Heart right ventricle (tissue), 16 donors: ENCODE data around the gene WFDC1. TPM values are rescaled to one million over a fixed set of nuclear protein-coding genes. Genes with fewer than 3 reads are reported as not detected.

Experiments
- ATAC-seq, 8 donors: fragments of 200-7000 bp; cut with Tn5 transposase; one replicate each; pipeline ENCODE4 v1.9.1; 2020; ENCODE audit warnings: mild to moderate bottlenecking in 8 of 8, moderate library complexity in 8 of 8, moderate number of reproducible peaks in 1 of 8
- DNase-seq, 2 donors: peaks; one replicate each; pipeline ENCODE4 v3.0.0-alpha.2; 2020
- H3K27ac ChIP-seq, 10 donors: fragments of 200-600 bp; sonication (generic) in 2 of 10; one replicate each; pipeline versions ENCODE4 v1.5.0 to v1.8.0; 2020 to 2022; ENCODE audit warnings: mild to moderate bottlenecking in 3 of 10
- H3K27me3 ChIP-seq, 7 donors: fragments of 200-600 bp; one replicate each; pipeline ENCODE4 v1.8.0; 2021 to 2022; ENCODE audit warnings: mild to moderate bottlenecking in 2 of 7
- H3K36me3 ChIP-seq, 9 donors: fragments of 200-600 bp; sonication (generic) in 1 of 9; one replicate each; pipeline versions ENCODE4 v1.5.0 to v1.8.0; 2020 to 2022; ENCODE audit warnings: mild to moderate bottlenecking in 2 of 9
- H3K4me1 ChIP-seq, 9 donors: fragments of 200-600 bp; sonication (generic) in 1 of 9; one replicate each; pipeline versions ENCODE4 v1.5.0 to v1.8.0; 2020 to 2022; ENCODE audit warnings: mild to moderate bottlenecking in 4 of 9
- H3K4me3 ChIP-seq, 10 donors: fragments of 200-600 bp; sonication (generic) in 2 of 10; one replicate each; pipeline versions ENCODE4 v1.5.0 to v1.8.0; 2020 to 2022; ENCODE audit warnings: mild to moderate bottlenecking in 7 of 10, moderate library complexity in 2 of 10
- H3K9me3 ChIP-seq, 11 donors: fragments of 200-600 bp in 10 of 11; sonication (generic) in 2 of 11; one replicate each; pipeline versions ENCODE4 v1.5.0 to v1.8.0; 2013 to 2022; ENCODE audit warnings: mild to moderate bottlenecking in 2 of 11, control low read depth in 1 of 11, moderate library complexity in 1 of 11
- WGBS, 2 donors: extraction: QIAGEN DNeasy Blood & Tissue Kit; methylation state at CpG; one replicate each; pipeline ENCODE4 v1.1.7; 2013; ENCODE audit warnings: inconsistent platforms in 1 of 2; 5-methylcytosine and 5-hydroxymethylcytosine counted together
- intact Hi-C, 10 donors: fragments of 100-400 bp; cut with DNase I; formaldehyde crosslinking; loops; one replicate each; pipeline versions ENCODE4 v1.11.1 to v1.14.2; 2022
- polyA plus RNA-seq, 2 donors: library from polyadenylated mRNA; stranded (reverse); fragments of 200-250 nt; gene quantifications; one replicate each; pipeline ENCODE4 v1.2.3, GENCODE V29; 2013
- total RNA-seq, 10 donors: library from RNA; stranded (reverse); fragmentation: NEBNext Ultra II Directional in 3 of 10; extraction: Animal tissue kit (Norgen Biotek cat#: 25700) in 3 of 10; gene quantifications; one replicate each; pipeline versions ENCODE4 v1.2.1 to v1.2.4, GENCODE V29; 2021 to 2023
- TF ChIP-seq, protein P1 (sequence below), 9 donors: fragments of 200-600 bp; sonication (generic) in 2 of 9; IDR thresholded peaks; one replicate each; pipeline versions ENCODE4 v1.5.0 to v1.8.0; 2021 to 2022; ENCODE audit warnings: antibody characterized with exemption in 9 of 9, mild to moderate bottlenecking in 5 of 9, moderate library complexity in 1 of 9
- donor health status: Arrhythmogenic right ventricular cardiomyopathy.
- donor health status: ischemic (EF 13 %, LVEDD 7.1; RV severe dilation, severe dysfunction).
- donor health status: healthy with polysubstance abuse.
- donor health status: DM: no; HTN: yes; CAD: no.
- donor health status: DM: no; HTN: no; CAD: no.
- donor health status: ischemic (EF 25% LVEDD 6.9; RV normal size, moderate dysfunction).
- donor health status: ischemic (EF 25% LVEDD 5.7; RV mildly dilated, moderate dysfunction).
- donor health status: healthy.
- donor health status: DM: yes; HTN: yes; CAD: no.
- donor health status: Ischemic cardiomyopathy.
- donor health status: ischemic (EF 35%, LVEDD 5.7; RV mildly dilated, moderate dysfunction).
- donor health status: nonischemic (EF 11% LVEDD 7.7; RV severe dilation, severe dysfunction).
- donor health status: DM: yes; HTN: yes; CAD: no.
- donor health status: PGD.
- donor health status: ischemic (EF 29% LVEDD 5.4; RV normal size, mild dysfunction).
- donor health status: nonischemic (EF 23%, LVEDD 6.1; RV moderate dilation, normal function).

Gene WFDC1
- total and polyA plus RNA-seq, 12 donors, result 0.55 to 5.7 (median 1.1) TPM

DNA sequence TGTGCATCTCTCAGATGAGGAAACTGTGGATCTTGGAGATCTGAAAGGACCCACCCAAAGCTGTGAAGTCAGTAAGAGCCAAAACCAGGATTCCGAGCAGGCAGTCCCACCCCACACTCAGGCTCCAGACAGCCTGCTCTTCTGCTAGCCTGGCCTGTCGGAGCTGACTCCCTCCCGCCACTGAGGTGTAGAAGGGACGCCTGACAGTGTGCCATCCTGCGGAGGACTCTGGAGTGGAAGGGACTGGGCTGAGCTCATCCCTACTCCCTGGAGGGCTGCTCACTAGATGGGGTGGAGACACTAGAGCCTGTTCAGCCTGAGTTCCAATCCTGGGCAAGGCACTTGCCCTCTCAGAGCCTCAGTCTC lies 36.0 kb downstream of the WFDC1 start:
- intact Hi-C loops, result no loop called here

DNA sequence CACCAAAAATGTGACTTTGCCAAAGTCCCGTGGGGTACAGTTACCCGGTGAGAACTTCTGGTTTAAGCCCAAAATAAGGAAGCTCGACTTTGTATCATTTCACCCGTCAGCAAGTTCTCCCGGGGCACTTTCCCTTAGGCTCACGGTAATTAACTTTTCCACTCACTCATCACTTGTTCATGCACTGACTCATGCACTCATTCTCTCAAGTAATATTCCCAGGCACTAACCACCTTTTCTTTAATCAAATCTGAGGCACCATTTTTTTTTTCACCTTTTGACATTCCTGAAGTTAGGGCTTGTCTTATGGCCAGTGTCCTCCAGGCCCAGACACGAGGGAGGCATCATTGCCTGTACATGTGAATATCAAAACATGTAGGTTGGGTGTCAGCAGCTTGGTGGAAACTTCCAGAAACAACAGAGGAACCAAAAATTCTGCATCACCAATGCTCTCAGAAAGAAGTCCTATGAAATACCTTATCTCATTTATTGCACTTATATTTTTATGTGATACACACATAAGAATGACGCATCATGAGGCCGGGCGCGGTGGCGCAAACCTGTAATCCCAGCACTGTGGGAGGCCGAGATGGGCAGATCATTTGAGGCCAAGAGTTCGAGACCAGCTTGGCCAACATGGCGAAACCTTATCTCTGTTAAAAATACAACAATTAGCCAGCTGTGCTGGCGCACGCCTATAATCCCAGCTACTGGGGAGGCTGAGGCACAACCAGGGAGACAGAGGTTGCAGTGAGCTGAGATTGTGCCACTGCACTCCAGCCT lies 37.5 kb downstream of the WFDC1 start:
- H3K36me3 ChIP-seq, result no peaks in the 10 kb centered on the region

More for the DNA sequence above, 36.0 kb downstream of the WFDC1 start:
- Histone ChIP-seq H3K4me1 (no peaks in the 10 kb centered on the region), H3K9me3 (peaks cover 0 to 10% (median 4%) of the 10 kb centered on the region in 11 donors), H3K36me3 (no peaks in the 10 kb centered on the region), H3K27me3 (peaks cover 0 to 6% (median 0%) of the 10 kb centered on the region in 7 donors), H3K27ac (no peak overlapping the region), H3K4me3 (no peak overlapping the region)
- ATAC-seq, result no peak
- TF ChIP-seq, protein P1, sequence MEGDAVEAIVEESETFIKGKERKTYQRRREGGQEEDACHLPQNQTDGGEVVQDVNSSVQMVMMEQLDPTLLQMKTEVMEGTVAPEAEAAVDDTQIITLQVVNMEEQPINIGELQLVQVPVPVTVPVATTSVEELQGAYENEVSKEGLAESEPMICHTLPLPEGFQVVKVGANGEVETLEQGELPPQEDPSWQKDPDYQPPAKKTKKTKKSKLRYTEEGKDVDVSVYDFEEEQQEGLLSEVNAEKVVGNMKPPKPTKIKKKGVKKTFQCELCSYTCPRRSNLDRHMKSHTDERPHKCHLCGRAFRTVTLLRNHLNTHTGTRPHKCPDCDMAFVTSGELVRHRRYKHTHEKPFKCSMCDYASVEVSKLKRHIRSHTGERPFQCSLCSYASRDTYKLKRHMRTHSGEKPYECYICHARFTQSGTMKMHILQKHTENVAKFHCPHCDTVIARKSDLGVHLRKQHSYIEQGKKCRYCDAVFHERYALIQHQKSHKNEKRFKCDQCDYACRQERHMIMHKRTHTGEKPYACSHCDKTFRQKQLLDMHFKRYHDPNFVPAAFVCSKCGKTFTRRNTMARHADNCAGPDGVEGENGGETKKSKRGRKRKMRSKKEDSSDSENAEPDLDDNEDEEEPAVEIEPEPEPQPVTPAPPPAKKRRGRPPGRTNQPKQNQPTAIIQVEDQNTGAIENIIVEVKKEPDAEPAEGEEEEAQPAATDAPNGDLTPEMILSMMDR (IDR thresholded peaks at IDR 0.05), result no peak
- 90 to 94% methylated on average over 5 of the region's 5 CpGs for WGBS, 2 donors
- no peak for DNase-seq

DNA sequence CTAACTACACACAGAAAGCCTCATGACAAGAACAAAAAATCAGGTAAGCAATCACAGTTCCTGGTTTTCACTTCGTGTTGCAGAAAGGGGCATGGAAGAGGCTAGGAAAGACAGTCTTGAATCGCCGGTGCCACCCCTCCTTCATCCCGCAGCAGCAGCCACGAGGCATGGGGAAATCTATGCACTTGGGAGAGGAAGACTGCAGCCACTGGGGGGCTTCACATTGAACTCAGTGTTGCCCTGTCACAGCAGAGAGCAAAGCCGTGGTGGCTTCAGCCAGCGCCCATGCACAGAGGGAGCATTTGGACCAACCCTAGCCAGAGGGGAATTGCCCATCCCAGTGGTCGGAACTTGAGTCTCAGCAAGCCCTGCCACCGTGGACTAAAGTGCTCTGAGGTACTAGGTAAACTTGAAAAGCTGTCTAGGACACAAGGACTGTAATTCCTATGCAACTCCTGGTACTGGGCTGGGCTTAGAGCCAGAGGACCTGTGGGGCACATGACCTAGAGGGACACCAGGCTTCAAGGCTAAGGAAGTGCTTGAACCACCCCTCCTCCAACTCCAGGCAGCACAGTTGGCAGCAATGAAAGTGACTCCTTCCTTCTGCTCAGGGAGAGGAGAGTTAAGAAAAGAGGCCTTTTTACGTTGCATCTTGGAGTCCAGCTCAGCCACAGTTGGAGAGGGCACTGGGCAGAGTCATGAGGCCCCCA lies 38.5 kb downstream of the WFDC1 start:
- intact Hi-C loops, result no loop called here
- no peak for DNase-seq
- Histone ChIP-seq H3K4me1 (no peaks in the 10 kb centered on the region), H3K27ac (no peak overlapping the region), H3K27me3 (peaks cover 0 to 3% (median 0%) of the 10 kb centered on the region in 7 donors), H3K4me3 (no peak overlapping the region), H3K9me3 (peaks cover 0 to 34% (median 9%) of the 10 kb centered on the region in 11 donors), H3K36me3 (no peaks in the 10 kb centered on the region)
- ATAC-seq, result peak in 2 of 8 donors; percentile 45 to 47
- TF ChIP-seq, protein P1 (IDR thresholded peaks at IDR 0.05), result no peak
- WGBS, 2 donors, result 54 to 64% methylated on average over 10 of the region's 10 CpGs

More for the DNA sequence above, 37.5 kb downstream of the WFDC1 start:
- peaks cover 0 to 25% (median 7%) of the 10 kb centered on the region in 11 donors for H3K9me3 ChIP-seq
- H3K4me3 ChIP-seq, result no peak overlapping the region
- 84 to 86% methylated on average over 17 of the region's 17 CpGs for WGBS, 2 donors
- no peak overlapping the region for H3K27ac ChIP-seq
- no peak for ATAC-seq
- intact Hi-C loops, result no loop called here
- DNase-seq, result no peak
- TF ChIP-seq, protein P1 (IDR thresholded peaks at IDR 0.05), result no peak
- H3K27me3 ChIP-seq, result peaks cover 0 to 6% (median 0%) of the 10 kb centered on the region in 7 donors
- H3K4me1 ChIP-seq, result no peaks in the 10 kb centered on the region

DNA sequence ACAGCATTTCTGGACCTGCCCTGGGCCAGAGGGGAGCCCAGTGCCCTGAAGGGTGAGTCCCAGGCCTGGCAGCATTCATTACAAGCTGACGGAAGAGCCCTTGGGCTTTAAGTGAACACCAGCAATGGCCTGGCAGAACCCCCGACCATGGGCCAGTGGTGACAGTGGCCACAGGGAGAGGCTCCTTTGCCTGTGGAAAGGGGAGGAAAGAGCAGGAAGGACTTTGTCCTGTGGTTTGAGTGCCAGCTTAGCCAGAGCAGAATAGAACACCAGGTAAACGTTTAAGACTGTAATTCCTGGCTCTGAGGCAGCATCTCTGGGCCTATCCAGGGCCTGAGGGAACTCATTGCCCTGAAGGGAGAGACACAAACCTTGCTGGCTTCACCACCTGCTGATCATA lies 39.4 kb downstream of the WFDC1 start:
- DNase-seq, result no peak
- Histone ChIP-seq H3K4me1 (no peaks in the 10 kb centered on the region), H3K9me3 (peaks cover 0 to 34% (median 9%) of the 10 kb centered on the region in 11 donors), H3K36me3 (no peaks in the 10 kb centered on the region), H3K4me3 (no peak overlapping the region), H3K27me3 (no peaks in the 10 kb centered on the region), H3K27ac (no peak overlapping the region)
- TF ChIP-seq, protein P1 (IDR thresholded peaks at IDR 0.05), result no peak
- ATAC-seq, result no peak
- 88% methylated on average over 3 of the region's 3 CpGs for WGBS, 2 donors
- intact Hi-C loops, result no loop called here
